Ishikawa (cell line): ENCODE results near the gene PCP4.

Source experiments
- CEBPB ChIP-seq: IDR thresholded peaks from 2 replicates; pipeline ENCODE4 v1.6.1; 2012
- CREB1 ChIP-seq: IDR thresholded peaks from 2 replicates; pipeline ENCODE4 v1.6.1; 2012; ENCODE audit warnings: low read depth
- EGR1 ChIP-seq: IDR thresholded peaks from 2 replicates; pipeline ENCODE4 v1.6.1; 2012
- EP300 ChIP-seq: IDR thresholded peaks from 2 replicates; pipeline ENCODE4 v1.6.1; 2012; ENCODE audit warnings: borderline replicate concordance
- FOXM1 ChIP-seq: IDR thresholded peaks from 2 replicates; pipeline ENCODE4 v1.6.1; 2012; ENCODE audit warnings: low read depth, borderline replicate concordance
- NFIC ChIP-seq: IDR thresholded peaks from 2 replicates; pipeline ENCODE4 v1.6.1; 2012
- RAD21 ChIP-seq: IDR thresholded peaks from 2 replicates; pipeline ENCODE4 v1.6.1; 2012; ENCODE audit warnings: low read depth
- TAF1 ChIP-seq: IDR thresholded peaks from 2 replicates; pipeline ENCODE4 v1.6.1; 2012; ENCODE audit warnings: low read depth, mild to moderate bottlenecking
- TCF12 ChIP-seq: IDR thresholded peaks from 2 replicates; pipeline ENCODE4 v1.6.1; 2012; ENCODE audit warnings: low read depth
- TEAD4 ChIP-seq: IDR thresholded peaks from 2 replicates; pipeline ENCODE4 v1.6.1; 2012
- YY1 ChIP-seq: IDR thresholded peaks from 2 replicates; pipeline ENCODE4 v1.6.1; 2012; ENCODE audit warnings: low read depth
- ZBTB7A ChIP-seq: IDR thresholded peaks from 2 replicates; pipeline ENCODE4 v1.6.1; 2012; ENCODE audit warnings: low read depth
- TF ChIP-seq, protein P1 (sequence below): IDR thresholded peaks from 2 replicates; pipeline ENCODE4 v1.6.1; 2012; ENCODE audit warnings: low read depth, mild to moderate bottlenecking
- TF ChIP-seq, protein P2 (sequence below): IDR thresholded peaks from 2 replicates; pipeline ENCODE4 v1.6.1; 2012
- TF ChIP-seq, protein P3 (sequence below): IDR thresholded peaks from 2 replicates; pipeline ENCODE4 v1.6.1; 2012

PCP4 gene

DNA sequence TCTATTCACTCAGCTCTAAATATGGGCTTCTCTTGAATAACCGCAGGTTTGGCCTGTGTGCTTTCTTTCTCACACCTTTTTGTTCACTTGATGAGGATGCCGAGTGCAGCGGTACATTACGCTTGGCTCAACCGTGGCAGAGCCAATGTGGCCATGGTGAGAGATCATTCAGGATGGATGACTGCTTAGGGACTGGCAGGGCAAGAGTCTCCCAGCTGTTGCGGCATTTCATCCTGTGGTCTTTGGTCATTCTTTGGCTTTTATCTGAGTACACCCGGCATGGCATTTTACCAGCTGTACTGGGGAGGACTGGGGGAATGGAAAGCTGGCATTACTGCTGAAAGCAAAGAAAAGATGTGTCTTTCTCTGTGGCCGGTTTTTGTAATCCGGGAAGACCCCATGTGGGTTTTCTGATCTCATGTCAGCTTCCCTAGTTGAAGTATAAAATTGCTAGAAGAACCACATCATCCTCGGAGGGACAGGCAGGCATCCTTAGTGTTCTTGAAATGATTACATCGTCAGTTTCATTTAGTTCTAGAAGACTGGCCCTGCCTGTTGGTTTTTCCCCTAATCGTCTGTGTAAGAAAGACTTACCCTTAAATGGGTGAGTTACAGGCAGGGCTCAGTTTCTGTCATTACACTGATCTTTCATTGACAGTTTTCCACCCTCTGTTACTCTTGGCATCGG is 15.1 kb downstream of the PCP4 start:
- TF ChIP-seq CREB1, result no peak
- no peak for TF ChIP-seq TEAD4
- no peak for TF ChIP-seq CEBPB
- TF ChIP-seq EP300, result no peak
- no peak for TF ChIP-seq TAF1
- TF ChIP-seq TCF12, result no peak
- TF ChIP-seq ZBTB7A, result no peak
- TF ChIP-seq, protein P1, sequence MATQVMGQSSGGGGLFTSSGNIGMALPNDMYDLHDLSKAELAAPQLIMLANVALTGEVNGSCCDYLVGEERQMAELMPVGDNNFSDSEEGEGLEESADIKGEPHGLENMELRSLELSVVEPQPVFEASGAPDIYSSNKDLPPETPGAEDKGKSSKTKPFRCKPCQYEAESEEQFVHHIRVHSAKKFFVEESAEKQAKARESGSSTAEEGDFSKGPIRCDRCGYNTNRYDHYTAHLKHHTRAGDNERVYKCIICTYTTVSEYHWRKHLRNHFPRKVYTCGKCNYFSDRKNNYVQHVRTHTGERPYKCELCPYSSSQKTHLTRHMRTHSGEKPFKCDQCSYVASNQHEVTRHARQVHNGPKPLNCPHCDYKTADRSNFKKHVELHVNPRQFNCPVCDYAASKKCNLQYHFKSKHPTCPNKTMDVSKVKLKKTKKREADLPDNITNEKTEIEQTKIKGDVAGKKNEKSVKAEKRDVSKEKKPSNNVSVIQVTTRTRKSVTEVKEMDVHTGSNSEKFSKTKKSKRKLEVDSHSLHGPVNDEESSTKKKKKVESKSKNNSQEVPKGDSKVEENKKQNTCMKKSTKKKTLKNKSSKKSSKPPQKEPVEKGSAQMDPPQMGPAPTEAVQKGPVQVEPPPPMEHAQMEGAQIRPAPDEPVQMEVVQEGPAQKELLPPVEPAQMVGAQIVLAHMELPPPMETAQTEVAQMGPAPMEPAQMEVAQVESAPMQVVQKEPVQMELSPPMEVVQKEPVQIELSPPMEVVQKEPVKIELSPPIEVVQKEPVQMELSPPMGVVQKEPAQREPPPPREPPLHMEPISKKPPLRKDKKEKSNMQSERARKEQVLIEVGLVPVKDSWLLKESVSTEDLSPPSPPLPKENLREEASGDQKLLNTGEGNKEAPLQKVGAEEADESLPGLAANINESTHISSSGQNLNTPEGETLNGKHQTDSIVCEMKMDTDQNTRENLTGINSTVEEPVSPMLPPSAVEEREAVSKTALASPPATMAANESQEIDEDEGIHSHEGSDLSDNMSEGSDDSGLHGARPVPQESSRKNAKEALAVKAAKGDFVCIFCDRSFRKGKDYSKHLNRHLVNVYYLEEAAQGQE, result no peak
- TF ChIP-seq, protein P2, sequence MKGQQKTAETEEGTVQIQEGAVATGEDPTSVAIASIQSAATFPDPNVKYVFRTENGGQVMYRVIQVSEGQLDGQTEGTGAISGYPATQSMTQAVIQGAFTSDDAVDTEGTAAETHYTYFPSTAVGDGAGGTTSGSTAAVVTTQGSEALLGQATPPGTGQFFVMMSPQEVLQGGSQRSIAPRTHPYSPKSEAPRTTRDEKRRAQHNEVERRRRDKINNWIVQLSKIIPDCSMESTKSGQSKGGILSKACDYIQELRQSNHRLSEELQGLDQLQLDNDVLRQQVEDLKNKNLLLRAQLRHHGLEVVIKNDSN, result no peak
- TF ChIP-seq EGR1, result no peak
- TF ChIP-seq, protein P3, sequence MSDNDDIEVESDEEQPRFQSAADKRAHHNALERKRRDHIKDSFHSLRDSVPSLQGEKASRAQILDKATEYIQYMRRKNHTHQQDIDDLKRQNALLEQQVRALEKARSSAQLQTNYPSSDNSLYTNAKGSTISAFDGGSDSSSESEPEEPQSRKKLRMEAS, result no peak
- TF ChIP-seq RAD21, result no peak
- no peak for TF ChIP-seq NFIC
- TF ChIP-seq YY1, result no peak
- no peak for TF ChIP-seq FOXM1

DNA sequence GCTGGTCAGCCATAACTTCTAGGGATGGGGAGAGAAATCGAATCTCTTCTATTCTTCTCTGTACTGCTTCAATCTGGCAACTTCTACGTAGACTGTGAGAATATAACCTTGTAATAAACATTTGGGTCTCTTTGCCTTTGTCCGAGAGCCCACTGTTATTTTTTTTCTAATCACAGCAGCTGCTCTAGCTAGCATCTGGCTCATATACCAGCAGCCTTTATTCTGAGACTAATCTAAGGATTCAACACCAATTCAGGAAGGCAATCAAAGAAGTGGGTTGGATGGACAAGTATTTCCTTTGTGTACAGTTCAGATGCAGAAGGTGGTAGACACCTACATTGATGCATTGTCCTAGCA is 15.6 kb downstream of the PCP4 start:
- no peak for TF ChIP-seq ZBTB7A
- TF ChIP-seq FOXM1, result no peak

DNA sequence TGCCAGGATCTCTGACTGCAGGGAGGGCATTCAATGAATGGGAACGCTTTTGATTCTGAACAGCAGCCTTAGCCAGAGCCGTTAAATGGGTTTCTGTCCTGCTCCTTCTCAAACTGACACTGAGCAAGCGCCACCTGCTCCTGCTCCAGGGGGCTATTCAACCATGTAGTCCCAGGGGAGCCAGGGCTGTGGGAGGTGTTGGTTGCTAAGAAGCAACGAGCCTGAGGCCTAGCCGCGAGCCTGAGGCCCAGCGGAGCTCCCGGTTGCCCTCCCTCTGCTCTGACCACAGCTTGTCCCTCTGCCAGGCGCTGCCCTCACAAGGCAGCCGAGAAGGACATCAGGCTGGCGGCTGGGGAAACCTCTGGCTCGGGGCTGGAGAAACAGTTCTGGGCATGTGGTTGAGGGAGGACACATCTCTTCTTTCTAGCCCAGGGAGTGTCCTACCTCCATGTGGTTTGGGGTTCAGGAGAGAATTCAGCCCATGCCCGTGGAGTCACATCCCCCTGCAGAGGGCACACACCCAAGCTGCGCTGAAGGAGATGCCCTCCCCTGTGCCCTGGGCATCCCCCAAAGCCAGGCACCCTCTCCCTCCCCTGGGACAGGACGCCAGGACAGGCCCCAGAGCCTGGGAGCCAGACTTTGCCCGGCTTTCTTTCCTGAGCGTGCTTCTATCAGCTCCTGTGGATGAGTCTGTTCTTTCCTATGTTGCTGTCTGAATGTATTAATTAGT is 18.0 kb downstream of the PCP4 start:
- TF ChIP-seq EP300 (no peak), RAD21 (no peak), YY1 (no peak), ZBTB7A (no peak), TAF1 (no peak), NFIC (no peak), EGR1 (no peak), CEBPB (no peak), CREB1 (no peak), FOXM1 (no peak), TCF12 (no peak), TEAD4 (no peak)
- TF ChIP-seq, protein P1, result no peak
- TF ChIP-seq, protein P2, result no peak
- TF ChIP-seq, protein P3, result no peak

DNA sequence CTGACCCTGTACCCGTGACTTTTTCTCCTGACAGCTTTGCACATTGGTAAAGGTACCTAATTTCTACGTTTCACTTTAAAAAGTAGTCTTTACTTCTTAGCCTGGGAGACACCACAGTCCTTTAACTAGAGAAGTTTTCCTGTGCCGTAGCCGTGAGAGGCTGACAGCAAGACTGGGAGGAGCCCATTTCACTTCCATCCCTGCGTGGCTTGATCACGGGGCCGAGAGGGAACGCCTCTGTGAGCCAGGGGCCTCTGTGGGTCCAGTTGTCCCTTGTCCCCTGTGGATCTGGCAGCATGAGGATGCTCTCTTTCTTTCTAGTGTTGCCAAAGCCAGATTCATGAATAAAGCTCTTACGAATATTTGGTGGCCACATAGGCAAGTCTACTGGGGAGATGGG is 21.6 kb downstream of the PCP4 start:
- TF ChIP-seq YY1, result no peak
- TF ChIP-seq, protein P1, result no peak
- TF ChIP-seq FOXM1, result no peak
- no peak for TF ChIP-seq EGR1
- TF ChIP-seq NFIC, result no peak
- no peak for TF ChIP-seq TAF1

DNA sequence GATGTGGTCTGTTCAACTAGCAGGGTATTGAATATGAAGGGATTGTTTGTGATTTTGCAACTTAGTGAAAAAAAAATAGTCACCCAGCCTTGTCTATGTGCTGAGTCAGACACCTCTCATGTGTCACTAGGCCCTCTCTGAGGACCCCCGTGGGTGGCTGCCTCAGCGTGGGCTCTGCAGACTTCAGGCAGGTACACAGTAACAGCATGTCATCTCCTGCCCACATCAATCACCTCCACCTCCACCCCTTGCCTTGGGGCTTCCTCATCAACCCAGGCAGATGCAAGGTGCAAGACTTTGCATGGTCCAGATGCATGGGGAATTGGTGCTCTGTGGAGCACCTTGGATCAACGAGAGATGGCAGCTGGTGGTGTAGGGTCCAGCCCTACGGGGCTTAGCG is 23.9 kb downstream of the PCP4 start:
- TF ChIP-seq RAD21 (no peak), CREB1 (no peak), ZBTB7A (no peak), YY1 (no peak)
- TF ChIP-seq, protein P3, result no peak
- TF ChIP-seq, protein P2, result no peak
